ENCODE results near the gene SYNGR2. TPM values are rescaled to one million over a fixed set of nuclear protein-coding genes. Genes with fewer than 3 reads are reported as not detected.

Gene SYNGR2
- total RNA-seq, 1 donor from 2014 or later: 41.9 TPM

DNA sequence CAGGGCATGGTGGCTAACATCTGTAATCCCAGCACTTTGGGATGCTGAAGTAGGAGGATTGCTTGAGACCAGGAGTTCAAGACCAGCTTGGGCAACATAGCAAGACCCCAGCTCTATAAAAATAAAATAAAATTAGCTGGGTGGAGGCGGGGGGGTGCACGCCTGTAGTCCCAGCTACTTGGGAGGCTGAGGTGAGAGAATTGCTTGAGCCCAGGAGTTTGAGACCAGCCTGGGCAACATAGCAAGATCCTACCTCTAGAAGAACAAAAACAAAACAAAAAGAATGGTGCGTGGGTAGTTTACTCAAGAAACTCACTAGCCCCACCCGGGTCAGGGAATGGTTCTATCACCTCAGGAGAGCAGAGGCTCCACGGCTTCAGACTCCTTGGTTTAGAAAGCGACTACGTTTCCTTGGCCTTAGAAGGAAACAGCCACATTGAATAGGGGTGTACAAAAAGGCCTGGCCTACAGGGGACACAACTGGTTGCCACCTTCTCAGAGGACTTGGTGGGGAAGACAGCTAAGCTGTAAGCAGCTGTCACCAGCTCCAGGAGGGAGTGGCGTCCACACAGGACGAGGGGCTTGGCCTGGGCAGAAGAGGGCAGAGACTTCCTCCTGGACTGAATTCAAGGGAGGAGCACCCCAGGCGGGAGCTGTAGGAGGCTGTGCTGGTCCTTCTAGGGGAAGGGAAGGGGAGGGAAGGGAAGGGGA, 17.8 kb downstream of the SYNGR2 start:
- peak; percentile 12 for DNase-seq (ENCODE audit: low read depth)
- Histone ChIP-seq H3K4me3 (ENCODE audit: low read depth, low read length) (peak overlapping the region; percentile 63), H3K27me3 (ENCODE audit: control insufficient read depth, insufficient read depth, low read length) (no peaks in the 10 kb centered on the region), H3K36me3 (ENCODE audit: control insufficient read depth, insufficient read depth, low read length) (peaks cover 4% of the 10 kb centered on the region)
- no peak for FAIRE-seq
- TF ChIP-seq, protein P1, sequence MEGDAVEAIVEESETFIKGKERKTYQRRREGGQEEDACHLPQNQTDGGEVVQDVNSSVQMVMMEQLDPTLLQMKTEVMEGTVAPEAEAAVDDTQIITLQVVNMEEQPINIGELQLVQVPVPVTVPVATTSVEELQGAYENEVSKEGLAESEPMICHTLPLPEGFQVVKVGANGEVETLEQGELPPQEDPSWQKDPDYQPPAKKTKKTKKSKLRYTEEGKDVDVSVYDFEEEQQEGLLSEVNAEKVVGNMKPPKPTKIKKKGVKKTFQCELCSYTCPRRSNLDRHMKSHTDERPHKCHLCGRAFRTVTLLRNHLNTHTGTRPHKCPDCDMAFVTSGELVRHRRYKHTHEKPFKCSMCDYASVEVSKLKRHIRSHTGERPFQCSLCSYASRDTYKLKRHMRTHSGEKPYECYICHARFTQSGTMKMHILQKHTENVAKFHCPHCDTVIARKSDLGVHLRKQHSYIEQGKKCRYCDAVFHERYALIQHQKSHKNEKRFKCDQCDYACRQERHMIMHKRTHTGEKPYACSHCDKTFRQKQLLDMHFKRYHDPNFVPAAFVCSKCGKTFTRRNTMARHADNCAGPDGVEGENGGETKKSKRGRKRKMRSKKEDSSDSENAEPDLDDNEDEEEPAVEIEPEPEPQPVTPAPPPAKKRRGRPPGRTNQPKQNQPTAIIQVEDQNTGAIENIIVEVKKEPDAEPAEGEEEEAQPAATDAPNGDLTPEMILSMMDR (IDR thresholded peaks at IDR 0.05; ENCODE audit: insufficient read depth, low read length, severe bottlenecking): no peak

DNA sequence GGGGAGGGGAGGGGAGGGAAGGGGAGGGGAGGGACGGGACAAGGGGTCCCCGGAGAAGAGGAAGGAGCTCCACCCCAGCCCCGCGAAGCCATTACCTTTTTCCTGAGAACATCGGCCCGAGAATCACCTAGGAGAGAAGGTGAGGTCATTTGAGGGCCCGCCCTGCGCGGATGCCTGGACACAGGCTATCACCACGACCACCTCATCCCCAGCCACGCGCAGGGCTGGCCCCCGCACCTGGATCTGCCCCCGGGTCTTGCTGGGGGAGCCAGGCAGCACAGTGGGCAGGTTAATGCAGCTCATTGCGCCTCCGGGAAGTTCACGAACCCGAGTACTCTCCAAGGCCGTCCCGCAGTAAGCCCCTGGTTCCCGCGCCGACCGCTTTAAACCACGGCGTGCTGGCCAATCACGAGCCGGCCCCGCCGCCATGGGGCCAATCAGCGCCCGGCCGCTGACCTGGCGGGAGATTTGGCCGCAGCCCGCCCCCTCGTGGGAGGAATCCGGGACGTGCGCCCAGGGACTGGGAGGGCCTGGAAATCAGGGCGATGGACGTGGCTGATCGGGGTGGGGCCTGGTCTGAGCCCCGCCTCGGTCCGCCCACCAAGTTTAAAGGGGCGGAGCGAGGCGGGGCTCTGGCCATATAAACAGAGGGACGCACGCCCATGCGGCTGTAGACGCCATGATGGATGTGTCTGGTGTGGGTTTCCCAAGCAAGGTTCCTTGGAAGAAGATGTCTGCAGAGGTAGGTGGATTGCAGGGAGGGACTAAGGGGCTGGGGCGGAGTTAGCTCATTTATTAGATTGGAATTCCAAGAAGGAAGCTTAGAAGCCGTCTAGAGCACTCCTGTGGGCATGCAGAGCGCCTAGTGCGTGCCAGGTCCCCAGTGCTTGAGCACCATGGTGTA, 18.6 kb downstream of the SYNGR2 start, which contains the start of the genes AFMID and TK1:
AFMID (plus strand) TSS at position 671 of the 904 bp plus-strand sequence; CDS start at position 680, 9 bp downstream.
TK1 (minus strand) TSS at position 361 of the 904 bp plus-strand sequence; CDS start at position 303, 58 bp downstream.
- no peak for FAIRE-seq
- DNase-seq (ENCODE audit: low read depth): peak; percentile 88
- TF ChIP-seq, protein P1 (IDR thresholded peaks at IDR 0.05; ENCODE audit: insufficient read depth, low read length, severe bottlenecking): peak; percentile 83
- peaks cover 4% of the 10 kb centered on the region for H3K36me3 ChIP-seq (ENCODE audit: control insufficient read depth, insufficient read depth, low read length)
- H3K4me3 ChIP-seq (ENCODE audit: low read depth, low read length): peak within 1 kb of the TSS; percentile 63
- no peaks in the 10 kb centered on the region for H3K27me3 ChIP-seq (ENCODE audit: control insufficient read depth, insufficient read depth, low read length)

DNA sequence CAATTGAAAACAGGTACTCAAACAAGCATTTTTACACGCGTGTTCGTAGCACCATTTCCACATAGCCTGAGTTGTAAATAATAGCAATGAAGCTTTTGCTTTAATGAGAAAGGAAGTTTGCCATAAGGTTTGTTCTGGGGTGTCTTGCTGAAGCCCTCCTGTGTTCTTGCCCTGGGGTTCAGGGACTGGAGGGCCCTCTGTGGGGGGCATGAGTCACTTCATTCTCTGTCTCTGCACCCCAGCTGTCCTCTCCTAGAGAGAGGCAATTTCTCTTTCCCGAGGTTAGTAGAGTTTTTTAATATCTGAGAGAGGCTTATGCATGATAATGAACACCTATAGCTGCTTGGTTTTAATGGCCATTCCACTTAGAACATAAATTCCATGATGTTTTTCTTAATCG, 28.3 kb downstream of the SYNGR2 start:
- Histone ChIP-seq H3K4me3 (ENCODE audit: low read depth, low read length) (no peak overlapping the region), H3K27me3 (ENCODE audit: control insufficient read depth, insufficient read depth, low read length) (no peaks in the 10 kb centered on the region), H3K36me3 (ENCODE audit: control insufficient read depth, insufficient read depth, low read length) (no peaks in the 10 kb centered on the region)
- TF ChIP-seq, protein P1 (IDR thresholded peaks at IDR 0.05; ENCODE audit: insufficient read depth, low read length, severe bottlenecking): no peak
- DNase-seq (ENCODE audit: low read depth) (no peak), FAIRE-seq (no peak)

DNA sequence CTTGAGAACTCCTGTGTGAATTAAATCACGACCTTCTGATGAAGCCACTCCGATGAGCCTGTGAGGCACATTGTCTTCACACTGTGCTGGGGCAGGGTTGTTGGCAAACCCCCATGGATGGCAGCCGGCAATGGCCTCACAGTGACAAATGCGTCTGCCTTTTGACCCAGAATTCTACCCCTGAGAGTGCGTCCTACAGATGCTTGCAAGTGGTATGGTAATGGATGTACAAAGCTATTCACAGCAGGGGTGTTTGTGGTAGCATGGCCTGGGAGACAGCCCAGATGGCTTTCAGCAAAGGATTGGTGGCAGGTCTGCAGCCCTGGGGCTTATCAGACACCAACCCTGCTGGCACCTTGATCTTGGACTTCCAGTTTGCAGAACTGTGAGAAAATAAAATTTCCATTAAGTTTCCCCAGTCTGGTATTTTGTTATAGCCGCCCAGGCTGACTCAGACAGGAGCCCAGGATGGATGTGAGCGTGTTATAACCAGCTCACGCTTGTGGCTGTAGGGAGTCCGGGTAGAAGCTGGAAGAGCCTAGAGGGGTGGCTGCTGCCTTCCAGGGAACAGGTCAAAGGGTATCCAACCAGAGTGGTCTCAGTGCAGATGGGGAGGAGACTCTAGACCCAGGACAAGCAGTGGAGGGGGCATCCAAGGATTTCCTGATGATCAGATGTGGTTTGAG, 28.9 kb downstream of the SYNGR2 start:
- Histone ChIP-seq H3K27me3 (ENCODE audit: control insufficient read depth, insufficient read depth, low read length) (no peaks in the 10 kb centered on the region), H3K36me3 (ENCODE audit: control insufficient read depth, insufficient read depth, low read length) (no peaks in the 10 kb centered on the region), H3K4me3 (ENCODE audit: low read depth, low read length) (no peak overlapping the region)
- FAIRE-seq: no peak
- DNase-seq (ENCODE audit: low read depth): peak; percentile 47
- TF ChIP-seq, protein P1 (IDR thresholded peaks at IDR 0.05; ENCODE audit: insufficient read depth, low read length, severe bottlenecking): no peak

DNA sequence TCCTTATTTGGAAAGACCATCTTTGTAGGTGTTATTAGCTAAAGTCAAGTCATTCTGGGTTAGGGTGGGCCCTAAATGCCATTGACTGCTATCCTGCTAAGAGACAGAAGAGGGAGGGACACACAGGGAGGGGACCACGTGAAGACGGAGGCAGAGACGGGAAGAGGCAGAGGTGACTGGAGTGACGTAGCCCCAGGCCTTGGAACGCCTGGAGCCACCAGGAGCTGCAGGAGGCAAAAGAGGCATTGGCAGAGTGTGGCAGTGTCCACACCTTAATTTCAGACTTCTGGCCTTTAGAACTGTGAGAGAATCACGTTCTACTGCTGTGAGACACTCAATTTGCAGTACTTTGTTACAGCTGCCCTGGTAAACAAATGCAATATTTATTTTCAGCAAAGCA, 32.1 kb downstream of the SYNGR2 start:
- no peak for FAIRE-seq
- no peak for DNase-seq (ENCODE audit: low read depth)
- Histone ChIP-seq H3K36me3 (ENCODE audit: control insufficient read depth, insufficient read depth, low read length) (peaks cover 4% of the 10 kb centered on the region), H3K4me3 (ENCODE audit: low read depth, low read length) (no peak overlapping the region), H3K27me3 (ENCODE audit: control insufficient read depth, insufficient read depth, low read length) (no peaks in the 10 kb centered on the region)
- TF ChIP-seq, protein P1 (IDR thresholded peaks at IDR 0.05; ENCODE audit: insufficient read depth, low read length, severe bottlenecking): no peak
